HG03439 (cell line): ENCODE measurements around the gene AMER2.
"Not testable (repeated sequence)": the region's sequence is repeated elsewhere in the genome, so short reads cannot be mapped to it uniquely, and the experiment has no call there.

Source experiments
- ATAC-seq: cut with Tn5 transposase; IDR thresholded peaks from one replicate; pipeline ENCODE4 v1.9.1; 2021; ENCODE audit warnings: mild to moderate bottlenecking, moderate library complexity; ENCODE audit not compliant: unreplicated experiment

Gene AMER2

GRCh38 chr13:25186187-25186586 lies 14.1 kb upstream of the AMER2 start:
- no peak for ATAC-seq

GRCh38 chr13:25181597-25181996 lies 9.5 kb upstream of the AMER2 start:
- ATAC-seq = peak; percentile 36

GRCh38 chr13:25180775-25181537 lies 8.9 kb upstream of the AMER2 start:
- peak; percentile 73 for ATAC-seq

GRCh38 chr13:25179832-25180774 lies 8.0 kb upstream of the AMER2 start:
- ATAC-seq = no peak

- ATAC-seq = no peak
Observed at GRCh38 chr13:25179011-25179410, 6.9 kb upstream of the AMER2 start.

- ATAC-seq = no peak
Observed at GRCh38 chr13:25178070-25178469, 6.0 kb upstream of the AMER2 start.

GRCh38 chr13:25177636-25178035 lies 5.5 kb upstream of the AMER2 start:
- no peak for ATAC-seq

GRCh38 chr13:25177012-25177411 lies 4.9 kb upstream of the AMER2 start:
- no peak for ATAC-seq

GRCh38 chr13:25175431-25175830 lies 3.3 kb upstream of the AMER2 start:
- no peak for ATAC-seq

- no peak for ATAC-seq
Observed at GRCh38 chr13:25175026-25175425, 2.9 kb upstream of the AMER2 start.

GRCh38 chr13:25174304-25174703 lies 2.2 kb upstream of the AMER2 start:
- ATAC-seq = no peak

GRCh38 chr13:25172303-25172630 lies 179 bp upstream of the AMER2 start:
- no peak for ATAC-seq

GRCh38 chr13:25171170-25171516 lies 945 bp downstream of the AMER2 start:
- ATAC-seq = no peak

- ATAC-seq = no peak
Observed at GRCh38 chr13:25170554-25171111, 1.5 kb downstream of the AMER2 start.

- no peak for ATAC-seq
Observed at GRCh38 chr13:25169951-25170553, 2.0 kb downstream of the AMER2 start.

- ATAC-seq = no peak
Observed at GRCh38 chr13:25169356-25169755, 2.7 kb downstream of the AMER2 start.

GRCh38 chr13:25168790-25169189 lies 3.3 kb downstream of the AMER2 start:
- ATAC-seq = no peak

- no peak for ATAC-seq
Observed at GRCh38 chr13:25167382-25168174, 4.5 kb downstream of the AMER2 start.

- no peak for ATAC-seq
Observed at GRCh38 chr13:25166306-25166705, 5.8 kb downstream of the AMER2 start.

GRCh38 chr13:25165663-25166062 lies 6.4 kb downstream of the AMER2 start:
- ATAC-seq = no peak

GRCh38 chr13:25165163-25165562 lies 6.9 kb downstream of the AMER2 start:
- not testable (repeated sequence) for ATAC-seq
